IMR-90 (cell line): Measurements from ENCODE around the gene NCS1. TPM values are rescaled to one million over a fixed set of nuclear protein-coding genes. Genes with fewer than 3 reads are reported as not detected.

Experiments used
- ATAC-seq: fragments of 200-7000 bp; cut with Tn5 transposase; 2 replicates; pipeline ENCODE4 v1.9.1; 2020; ENCODE audit warnings: low read depth, mild to moderate bottlenecking, moderate library complexity
- BruUV-seq: library from RNA; stranded (reverse); fragments of 400-500 nt; replicated peaks from 2 replicates; lab custom pipeline; 2021; lab: Mats Ljungman, UMichigan
- CTCF ChIA-PET: fragments of 300-600 bp; formaldehyde crosslinking; extraction: SDS; loops from one replicate; lab custom pipeline; 2021; ENCODE audit warnings: antibody characterized with exemption; lab: Yijun Ruan, JAX
- POLR2A ChIA-PET: fragments of 300-600 bp; sonication (Branson Sonifier 250); formaldehyde crosslinking; loops from one replicate; lab custom pipeline; 2022; ENCODE audit warnings: antibody characterized with exemption; ENCODE audit not compliant: unreplicated experiment; lab: Charles Lee
- DNase-seq: peaks from one replicate; pipeline ENCODE4 v3.0.0; 2013
- H2AFZ ChIP-seq: replicated peaks from 2 replicates; pipeline ENCODE3; 2013; ENCODE audit warnings: low read length, mild to moderate bottlenecking; ENCODE audit not compliant: poor library complexity
- H2AK5ac ChIP-seq: 2 replicates; pipeline ENCODE4 v1.6.1; 2013; ENCODE audit warnings: low read depth, low read length, inconsistent platforms
- H2AK9ac ChIP-seq: replicated peaks from 2 replicates; pipeline ENCODE3; 2013; ENCODE audit warnings: mild to moderate bottlenecking, low read depth, low read length, moderate library complexity; ENCODE audit not compliant: poor library complexity
- H2BK120ac ChIP-seq: 2 replicates; pipeline ENCODE4 v1.6.1; 2013; ENCODE audit warnings: low read depth, low read length, inconsistent platforms
- H2BK15ac ChIP-seq: 3 replicates; pipeline ENCODE4 v1.6.1; 2013; ENCODE audit warnings: low read depth, low read length, inconsistent platforms
- H2BK20ac ChIP-seq: 2 replicates; pipeline ENCODE4 v1.6.1; 2013; ENCODE audit warnings: low read depth, mild to moderate bottlenecking, inconsistent platforms, low read length, moderate library complexity
- H2BK5ac ChIP-seq: 2 replicates; pipeline ENCODE4 v1.6.1; 2013; ENCODE audit warnings: mild to moderate bottlenecking, low read depth, low read length, inconsistent platforms; ENCODE audit not compliant: poor library complexity, severe bottlenecking
- H3K14ac ChIP-seq: replicated peaks from 2 replicates; pipeline ENCODE4 v1.6.1; 2013; ENCODE audit warnings: low read depth, low read length, inconsistent platforms
- H3K18ac ChIP-seq: 2 replicates; pipeline ENCODE4 v1.6.1; 2013; ENCODE audit warnings: low read depth, low read length, control low read depth
- H3K23ac ChIP-seq: 2 replicates; pipeline ENCODE4 v1.6.1; 2013; ENCODE audit warnings: low read depth, low read length, inconsistent platforms
- H3K27ac ChIP-seq: 2 replicates; pipeline ENCODE4 v1.5.1; 2013; ENCODE audit warnings: mild to moderate bottlenecking, control low read depth, low read length; ENCODE audit not compliant: insufficient read depth
- H3K27me3 ChIP-seq: 2 replicates; pipeline ENCODE4 v1.6.1; 2013; ENCODE audit warnings: low read length; ENCODE audit not compliant: control insufficient read depth, insufficient read depth
- H3K36me3 ChIP-seq: 2 replicates; pipeline ENCODE4 v1.6.1; 2013; ENCODE audit warnings: low read length, mixed read lengths; ENCODE audit not compliant: control insufficient read depth, insufficient read depth
- H3K4ac ChIP-seq: 2 replicates; pipeline ENCODE4 v1.6.1; 2013; ENCODE audit warnings: low read depth, low read length, inconsistent platforms
- H3K4me1 ChIP-seq: 2 replicates; pipeline ENCODE4 v1.6.1; 2013; ENCODE audit warnings: low read length, mixed read lengths; ENCODE audit not compliant: control insufficient read depth, insufficient read depth
- H3K4me2 ChIP-seq: 2 replicates; pipeline ENCODE4 v1.6.1; 2013; ENCODE audit warnings: low read depth, mild to moderate bottlenecking, control low read depth, low read length, moderate library complexity
- H3K4me3 ChIP-seq: 2 replicates; pipeline ENCODE4 v1.5.1; 2013; ENCODE audit warnings: low read depth, mild to moderate bottlenecking, control low read depth, low read length, moderate library complexity; ENCODE audit not compliant: insufficient read depth
- H3K56ac ChIP-seq: 2 replicates; pipeline ENCODE4 v1.6.1; 2013; ENCODE audit warnings: low read length, inconsistent platforms; ENCODE audit not compliant: insufficient read depth; ENCODE audit errors: extremely low read depth
- H3K79me1 ChIP-seq, 2 experiments: 2 replicates each; pipeline ENCODE4 v1.6.1; 2013; ENCODE audit warnings: low read length in 2 of 2, inconsistent platforms in 1 of 2, low read depth in 1 of 2
- H3K9ac ChIP-seq: 2 replicates; pipeline ENCODE4 v1.6.1; 2013; ENCODE audit warnings: low read depth, low read length, control low read depth
- H3K9me1 ChIP-seq: 2 replicates; pipeline ENCODE4 v1.6.1; 2013; ENCODE audit warnings: low read length, inconsistent platforms; ENCODE audit not compliant: insufficient read depth
- H3K9me3 ChIP-seq: 2 replicates; pipeline ENCODE4 v1.6.1; 2013; ENCODE audit warnings: low read length; ENCODE audit not compliant: control insufficient read depth, insufficient read depth
- H4K20me1 ChIP-seq: 2 replicates; pipeline ENCODE4 v1.6.1; 2013; ENCODE audit warnings: low read length, inconsistent platforms; ENCODE audit not compliant: insufficient read depth
- H4K5ac ChIP-seq: 2 replicates; pipeline ENCODE4 v1.6.1; 2013; ENCODE audit warnings: mild to moderate bottlenecking, low read depth, low read length, control low read depth
- H4K8ac ChIP-seq, 2 experiments: 2 replicates each; pipeline ENCODE4 v1.6.1; 2013; ENCODE audit warnings: low read depth in 2 of 2, low read length in 2 of 2, control low read depth in 1 of 2, inconsistent platforms in 1 of 2
- H4K91ac ChIP-seq: 2 replicates; pipeline ENCODE4 v1.6.1; 2013; ENCODE audit warnings: low read depth, low read length, inconsistent platforms; ENCODE audit not compliant: insufficient read depth
- BHLHE40 ChIP-seq: fragments of 150-350 bp; IDR thresholded peaks from 2 replicates; pipeline ENCODE4 v1.6.1; 2016; ENCODE audit warnings: mild to moderate bottlenecking, low read depth, low read length
- CEBPB ChIP-seq: IDR thresholded peaks from 2 replicates; pipeline ENCODE4 v1.6.1; 2012; ENCODE audit warnings: low read depth, low read length, improper control_type of control experiment
- CHD1 ChIP-seq: IDR thresholded peaks from 2 replicates; pipeline ENCODE4 v1.6.1; 2012; ENCODE audit warnings: low read depth, low read length, improper control_type of control experiment
- CTCF ChIP-seq: conservative IDR thresholded peaks from 2 replicates; pipeline ENCODE4 v1.5.1; 2012; ENCODE audit warnings: mild to moderate bottlenecking, low read depth, low read length, improper control_type of control experiment
- ELK1 ChIP-seq: fragments of 150-350 bp; IDR thresholded peaks from 2 replicates; pipeline ENCODE4 v1.6.1; 2016; ENCODE audit warnings: low read depth, mild to moderate bottlenecking, low read length, moderate library complexity, borderline replicate concordance
- FOS ChIP-seq: fragments of 150-350 bp; IDR thresholded peaks from 2 replicates; pipeline ENCODE4 v1.6.1; 2016; ENCODE audit warnings: low read depth, low read length
- MAFK ChIP-seq: IDR thresholded peaks from 2 replicates; pipeline ENCODE4 v1.6.1; 2012; ENCODE audit warnings: low read depth, low read length, improper control_type of control experiment
- MAZ ChIP-seq: IDR thresholded peaks from 2 replicates; pipeline ENCODE4 v1.6.1; 2012; ENCODE audit warnings: low read depth, mild to moderate bottlenecking, low read length, improper control_type of control experiment, moderate library complexity, borderline replicate concordance
- MXI1 ChIP-seq: IDR thresholded peaks from 2 replicates; pipeline ENCODE4 v1.6.1; 2012; ENCODE audit warnings: low read depth, mild to moderate bottlenecking, low read length, moderate library complexity, borderline replicate concordance
- NFE2L2 ChIP-seq: fragments of 150-350 bp; IDR thresholded peaks from 2 replicates; pipeline ENCODE4 v1.6.1; 2016; ENCODE audit warnings: low read depth, mild to moderate bottlenecking, low read length
- POLR2A ChIP-seq: IDR thresholded peaks from 2 replicates; pipeline ENCODE4 v1.6.1; 2012; ENCODE audit warnings: mild to moderate bottlenecking, low read depth, low read length
- RAD21 ChIP-seq: IDR thresholded peaks from 2 replicates; pipeline ENCODE4 v1.6.1; 2012; ENCODE audit warnings: low read length, improper control_type of control experiment
- RCOR1 ChIP-seq: IDR thresholded peaks from 2 replicates; pipeline ENCODE4 v1.6.1; 2012; ENCODE audit warnings: mild to moderate bottlenecking, low read length, improper control_type of control experiment; ENCODE audit not compliant: insufficient replicate concordance
- RFX5 ChIP-seq: IDR thresholded peaks from 2 replicates; pipeline ENCODE4 v1.8.0; 2012; ENCODE audit warnings: low read depth, mild to moderate bottlenecking, low read length, moderate library complexity
- SMC3 ChIP-seq: fragments of 150-350 bp; IDR thresholded peaks from 2 replicates; pipeline ENCODE4 v1.6.1; 2016; ENCODE audit warnings: low read depth, mild to moderate bottlenecking, antibody characterized with exemption, low read length, moderate library complexity
- USF2 ChIP-seq: fragments of 150-350 bp; IDR thresholded peaks from 2 replicates; pipeline ENCODE4 v1.6.1; 2017; ENCODE audit warnings: mild to moderate bottlenecking, antibody characterized with exemption, low read length, low read depth
- WGBS, 2 experiments: methylation state at CpG; one replicate each; pipeline versions ENCODE4 v1.1.5 to v1.1.7; 2013; ENCODE audit warnings: missing lambda C conversion rate in 2 of 2; ENCODE audit not compliant: insufficient read length in 1 of 2; ENCODE audit errors: extremely low coverage in 2 of 2; 5-methylcytosine and 5-hydroxymethylcytosine counted together
- dilution Hi-C: fragments of 300-500 bp; cut with HindIII; formaldehyde crosslinking; loops from one replicate; pipeline ENCODE4 v1.14.3; 2018; ENCODE audit warnings: low sequenced_read_pairs; ENCODE audit not compliant: unreplicated experiment
- in situ Hi-C: fragments of 300-500 bp; cut with MboI; formaldehyde crosslinking; loops from 3 replicates; pipeline ENCODE4 v1.14.3; 2019; ENCODE audit warnings: low sequenced_read_pairs, inconsistent platforms, mixed read lengths
- intact Hi-C: fragments of 100-400 bp; cut with micrococcal nuclease; formaldehyde crosslinking; loops from 2 replicates; pipeline ENCODE4 v1.10.0; 2022
- polyA plus RNA-seq, 3 experiments: library from polyadenylated mRNA; depleted of rRNA; stranded (reverse); fragments of >200 nt; gene quantifications; 2 replicates each; pipeline ENCODE4 v1.2.3, GENCODE V29; 2012; ENCODE audit warnings: low replicate concordance in 1 of 3
- total RNA-seq: library from RNA; depleted of rRNA; stranded (reverse); fragments of >200 nt; gene quantifications from 2 replicates; pipeline ENCODE4 v1.2.3, GENCODE V29; 2012

NCS1 gene
- total and polyA plus RNA-seq, 2 of the 4 experiments (the other 2 are of a cell fraction): 41.0 to 60.5 TPM

- CTCF ChIA-PET: interaction anchor here (1.0 kb wide), 1 partner anchor 38 kb away, joined by 3 read pairs; no protein-coding TSS in a partner anchor
These were observed 16.6 kb upstream of the NCS1 start for GRCh38 chr9:130155647-130156046.

More at GRCh38 chr9:130155647-130156046, 16.6 kb upstream of the NCS1 start:
- no peak for ATAC-seq
- no peak overlapping the region for H3K9ac ChIP-seq
- H4K91ac ChIP-seq: no peak overlapping the region
- no peak overlapping the region for H3K4ac ChIP-seq
- no peak overlapping the region for H3K4me2 ChIP-seq
- no peak overlapping the region for H2AK9ac ChIP-seq
- H3K4me3 ChIP-seq: no peak overlapping the region
- no peak overlapping the region for H2AFZ ChIP-seq
- WGBS, 2 experiments: 91% methylated on average over 12 of the region's 12 CpGs; no CpG with 5 or more reads in 1 of the 2 experiments
- intact Hi-C loops: no loop called here
- H2BK20ac ChIP-seq: no peak overlapping the region
- DNase-seq: no peak
- H3K79me1 ChIP-seq: no peaks in the 10 kb centered on the region
- no peak overlapping the region for H2BK120ac ChIP-seq
- peaks cover 4% of the 10 kb centered on the region; the same call in 1 of the 2 replicates for H3K4me1 ChIP-seq
- no peak overlapping the region for H4K8ac ChIP-seq
- dilution Hi-C loops: no loop called here
- H3K36me3 ChIP-seq: no peaks in the 10 kb centered on the region
- H3K18ac ChIP-seq: no peak overlapping the region
- H3K9me3 ChIP-seq: no peaks in the 10 kb centered on the region
- H4K5ac ChIP-seq: no peak overlapping the region
- H3K27ac ChIP-seq: no peak overlapping the region
- H2AK5ac ChIP-seq: no peak overlapping the region
- TF ChIP-seq MXI1: no peak
- no peak for TF ChIP-seq RAD21
- TF ChIP-seq USF2: no peak
- no peak for TF ChIP-seq FOS
- no peak for TF ChIP-seq MAZ
- no peak for TF ChIP-seq ELK1
- no peak for TF ChIP-seq CHD1
- TF ChIP-seq CEBPB: no peak
- no peak for TF ChIP-seq MAFK
- TF ChIP-seq POLR2A: no peak
- no peak for TF ChIP-seq BHLHE40
- no peak for TF ChIP-seq SMC3
- TF ChIP-seq RFX5: no peak
- no peak for TF ChIP-seq NFE2L2
- TF ChIP-seq RCOR1: no peak
- TF ChIP-seq CTCF: no peak
- BruUV-seq: no TSS peak
- no peak overlapping the region for H3K23ac ChIP-seq
- H3K56ac ChIP-seq: no peak overlapping the region
- no peak overlapping the region for H2BK5ac ChIP-seq
- no peak overlapping the region for H3K14ac ChIP-seq
- no peaks in the 10 kb centered on the region for H4K20me1 ChIP-seq
- no peaks in the 10 kb centered on the region; the same call in 1 of the 2 replicates for H3K27me3 ChIP-seq
- in situ Hi-C loops: no loop called here
- POLR2A ChIA-PET: no interaction called here
- H3K9me1 ChIP-seq: 0 out of 2 replicates have a peak, but pooled peaks cover 3% of the 10 kb centered on the region
- H2BK15ac ChIP-seq: no peak overlapping the region
